ENCODE results near the gene HTT. TPM values are rescaled to one million over a fixed set of nuclear protein-coding genes. Genes with fewer than 3 reads are reported as not detected.

HTT gene
- total RNA-seq, 2 experiments from 2014 or later, result 54.2 to 56.5 TPM

DNA sequence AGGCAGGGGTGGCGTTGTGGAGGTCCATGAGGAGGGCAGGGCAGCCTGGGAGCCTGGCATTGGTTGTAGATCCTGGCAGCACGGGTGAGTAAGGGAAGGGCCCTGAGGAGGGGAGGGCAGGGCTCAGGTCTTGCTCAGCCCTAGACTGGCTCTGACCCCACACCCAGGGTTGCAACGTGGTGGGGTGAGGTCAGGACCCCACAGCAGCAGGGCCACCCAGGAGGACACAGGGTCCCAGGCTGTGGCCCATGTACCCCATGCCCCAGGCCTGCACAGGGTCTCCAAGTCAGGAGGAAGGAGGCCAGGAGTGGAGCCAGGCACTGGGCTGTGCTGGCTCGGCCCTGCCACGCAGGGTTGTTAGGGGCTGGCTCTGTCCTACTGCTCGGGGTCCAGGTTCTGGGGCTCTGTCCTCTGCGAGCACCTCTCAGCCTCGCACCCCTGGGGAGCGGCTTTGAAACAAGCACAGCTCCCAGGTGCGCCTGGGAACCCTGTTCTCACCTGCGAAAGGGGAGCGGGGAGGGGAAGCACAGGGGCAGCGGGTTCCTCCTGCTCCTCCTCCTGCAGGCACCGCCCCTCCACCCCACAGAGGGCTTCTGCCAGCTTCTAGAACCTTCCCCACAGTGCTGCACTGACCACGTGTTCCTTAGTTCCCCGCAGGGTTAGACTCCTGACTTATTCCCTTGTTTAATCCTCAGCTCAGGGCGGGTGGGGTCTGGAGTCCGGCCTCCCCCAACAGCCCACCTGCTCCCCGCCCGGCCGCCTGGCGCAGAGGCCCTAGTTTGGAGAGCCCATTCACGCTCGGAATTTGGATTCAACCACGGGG, 194.8 kb downstream of the HTT start:
- Mint-ChIP-seq H3K9me3 (peaks cover 2% of the 10 kb centered on the region), H3K36me3 (ENCODE audit: low read depth) (no peaks in the 10 kb centered on the region), H3K27ac (no peak overlapping the region), H3K4me3 (no peak overlapping the region), H3K27me3 (no peaks in the 10 kb centered on the region), H3K4me1 (ENCODE audit: low read depth) (peaks cover 2% of the 10 kb centered on the region)
- DNase-seq, result no peak
- intact Hi-C loops (cut with micrococcal nuclease), result no loop called here
- TF ChIP-seq, protein P1, sequence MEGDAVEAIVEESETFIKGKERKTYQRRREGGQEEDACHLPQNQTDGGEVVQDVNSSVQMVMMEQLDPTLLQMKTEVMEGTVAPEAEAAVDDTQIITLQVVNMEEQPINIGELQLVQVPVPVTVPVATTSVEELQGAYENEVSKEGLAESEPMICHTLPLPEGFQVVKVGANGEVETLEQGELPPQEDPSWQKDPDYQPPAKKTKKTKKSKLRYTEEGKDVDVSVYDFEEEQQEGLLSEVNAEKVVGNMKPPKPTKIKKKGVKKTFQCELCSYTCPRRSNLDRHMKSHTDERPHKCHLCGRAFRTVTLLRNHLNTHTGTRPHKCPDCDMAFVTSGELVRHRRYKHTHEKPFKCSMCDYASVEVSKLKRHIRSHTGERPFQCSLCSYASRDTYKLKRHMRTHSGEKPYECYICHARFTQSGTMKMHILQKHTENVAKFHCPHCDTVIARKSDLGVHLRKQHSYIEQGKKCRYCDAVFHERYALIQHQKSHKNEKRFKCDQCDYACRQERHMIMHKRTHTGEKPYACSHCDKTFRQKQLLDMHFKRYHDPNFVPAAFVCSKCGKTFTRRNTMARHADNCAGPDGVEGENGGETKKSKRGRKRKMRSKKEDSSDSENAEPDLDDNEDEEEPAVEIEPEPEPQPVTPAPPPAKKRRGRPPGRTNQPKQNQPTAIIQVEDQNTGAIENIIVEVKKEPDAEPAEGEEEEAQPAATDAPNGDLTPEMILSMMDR (IDR thresholded peaks at IDR 0.05), result no peak
- no peak for ATAC-seq
- CTCF ChIA-PET, result no interaction called here
- POLR2A ChIA-PET, result no interaction called here

DNA sequence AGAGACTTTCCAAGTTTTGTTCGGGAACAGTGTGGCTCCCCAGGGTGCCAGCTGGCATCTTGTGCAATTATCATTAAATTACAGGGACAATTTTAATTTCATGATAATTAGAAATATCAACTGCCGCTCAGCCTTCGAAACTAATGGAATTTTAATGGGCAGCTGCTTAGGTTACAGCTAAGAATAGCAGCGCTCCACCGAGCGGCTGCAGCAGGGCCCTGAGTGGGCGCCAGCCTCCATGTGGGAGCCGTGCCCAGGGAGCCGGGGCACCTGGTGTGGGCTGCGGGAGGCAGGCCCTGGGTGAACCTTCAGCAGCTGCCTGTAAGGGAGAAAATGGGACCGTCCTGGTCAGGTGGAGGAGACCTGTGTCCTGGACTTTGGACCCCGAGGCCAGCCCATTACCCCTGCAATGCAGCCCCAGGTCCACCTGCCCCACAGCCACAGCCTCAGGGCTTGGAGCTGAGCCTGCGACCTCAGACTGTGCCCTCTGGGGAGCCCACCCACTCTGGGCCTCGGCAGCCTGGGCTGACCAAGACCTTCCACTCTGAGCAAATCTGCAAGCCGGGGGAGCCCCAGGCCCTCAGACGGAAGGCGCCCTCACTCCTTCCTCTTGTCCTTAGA, 195.6 kb downstream of the HTT start:
- DNase-seq, result no peak
- no peaks in the 10 kb centered on the region for H3K36me3 Mint-ChIP-seq (ENCODE audit: low read depth)
- intact Hi-C loops (cut with micrococcal nuclease), result no loop called here

DNA sequence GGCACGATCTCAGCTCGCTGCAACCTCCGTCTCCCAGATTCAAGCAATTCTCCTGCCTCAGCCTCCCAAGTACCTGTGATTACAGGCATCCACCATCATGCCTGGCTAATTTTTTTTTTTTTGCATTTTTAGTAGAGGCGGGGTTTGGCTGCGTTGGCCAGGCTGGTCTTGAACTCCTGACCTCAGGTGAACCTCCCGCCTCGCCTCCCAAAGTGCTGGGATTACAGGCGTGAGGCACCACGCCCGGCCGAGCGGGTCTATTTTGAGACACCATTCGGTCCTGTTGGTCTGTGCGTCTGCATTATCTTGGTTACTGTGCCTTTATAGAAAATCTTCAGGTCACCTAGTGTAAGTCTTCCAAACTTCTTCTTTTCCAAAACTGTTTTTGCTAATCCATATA, 196.7 kb downstream of the HTT start:
- H3K4me3 Mint-ChIP-seq, result no peak overlapping the region
- DNase-seq, result no peak
- CTCF ChIA-PET, result interaction anchor here (0.9 kb wide), 1 partner anchor 26 kb away, joined by 3 read pairs; no protein-coding TSS in a partner anchor
- no peak for ATAC-seq
- peaks cover 2% of the 10 kb centered on the region for H3K9me3 Mint-ChIP-seq
- intact Hi-C loops (cut with micrococcal nuclease), result no loop called here
- no peaks in the 10 kb centered on the region for H3K36me3 Mint-ChIP-seq (ENCODE audit: low read depth)
- H3K27me3 Mint-ChIP-seq, result no peaks in the 10 kb centered on the region
- TF ChIP-seq, protein P1 (IDR thresholded peaks at IDR 0.05), result no peak
- H3K27ac Mint-ChIP-seq, result no peak overlapping the region
- peaks cover 2% of the 10 kb centered on the region for H3K4me1 Mint-ChIP-seq (ENCODE audit: low read depth)
- POLR2A ChIA-PET, result interaction anchor here (0.6 kb wide), 1 partner anchor 68 kb away, joined by 3 read pairs; no protein-coding TSS in a partner anchor

More for the DNA sequence above, 195.6 kb downstream of the HTT start:
- POLR2A ChIA-PET, result no interaction called here
- ATAC-seq, result no peak
- H3K4me3 Mint-ChIP-seq, result no peak overlapping the region
- CTCF ChIA-PET, result interaction anchor here (0.6 kb wide), 1 partner anchor 173 kb away, joined by 3 read pairs; no protein-coding TSS in a partner anchor
- H3K27me3 Mint-ChIP-seq, result no peaks in the 10 kb centered on the region
- no peak overlapping the region for H3K27ac Mint-ChIP-seq
- peaks cover 2% of the 10 kb centered on the region for H3K9me3 Mint-ChIP-seq
- H3K4me1 Mint-ChIP-seq (ENCODE audit: low read depth), result peaks cover 2% of the 10 kb centered on the region
- TF ChIP-seq, protein P1 (IDR thresholded peaks at IDR 0.05), result no peak

DNA sequence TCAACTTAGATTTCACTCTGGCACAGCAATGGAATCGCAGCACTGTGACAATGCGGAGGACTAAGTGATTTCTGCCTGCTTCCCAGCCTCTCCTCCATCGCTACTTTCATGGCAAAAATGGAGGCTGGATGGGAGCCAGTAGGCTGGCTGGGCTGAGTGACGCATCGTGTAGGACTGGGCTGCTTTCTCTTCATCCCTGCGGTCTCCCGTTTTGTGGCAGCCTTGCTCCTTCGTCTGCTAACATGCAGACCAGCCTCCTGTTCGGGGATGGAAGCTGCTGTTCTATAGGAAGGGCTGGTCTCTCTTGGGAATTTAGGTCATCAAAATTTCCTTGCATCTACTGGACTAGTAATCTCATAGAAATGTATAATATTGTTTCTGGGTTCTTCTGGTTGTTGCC, 202.5 kb downstream of the HTT start:
- TF ChIP-seq, protein P1 (IDR thresholded peaks at IDR 0.05), result no peak
- ChIA-PET POLR2A (interaction anchor here (0.5 kb wide), 1 partner anchor 59 kb away, joined by 3 read pairs; no protein-coding TSS in a partner anchor), CTCF (no interaction called here)
- DNase-seq (no peak), ATAC-seq (no peak)
- Mint-ChIP-seq H3K27ac (no peak overlapping the region), H3K36me3 (ENCODE audit: low read depth) (no peaks in the 10 kb centered on the region), H3K27me3 (no peaks in the 10 kb centered on the region), H3K4me1 (ENCODE audit: low read depth) (peaks cover 2% of the 10 kb centered on the region), H3K9me3 (peaks cover 6% of the 10 kb centered on the region), H3K4me3 (no peak overlapping the region)
- intact Hi-C loops (cut with micrococcal nuclease), result no loop called here

DNA sequence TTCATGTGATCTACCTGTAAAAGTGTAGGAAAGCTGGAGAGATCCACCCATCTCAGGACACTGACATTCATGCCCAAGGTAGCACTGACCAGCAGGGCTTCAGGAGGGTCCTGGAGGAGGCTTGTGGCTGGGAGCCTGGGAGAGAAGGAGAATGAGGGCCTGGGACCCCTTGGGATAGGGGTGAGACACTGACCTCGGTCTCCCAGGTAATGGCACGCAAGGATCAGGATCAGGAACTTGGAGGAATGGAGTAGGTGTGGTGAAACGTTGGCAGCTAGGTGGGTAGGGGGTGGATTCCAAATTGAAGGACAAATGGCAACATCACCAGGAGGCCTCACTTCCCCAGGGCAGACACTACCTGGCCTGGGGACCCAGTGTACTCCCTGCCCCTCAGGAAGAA, 206.0 kb downstream of the HTT start:
- no peak for ATAC-seq
- Mint-ChIP-seq H3K9me3 (peaks cover 4% of the 10 kb centered on the region), H3K36me3 (ENCODE audit: low read depth) (no peaks in the 10 kb centered on the region), H3K4me1 (ENCODE audit: low read depth) (no peaks in the 10 kb centered on the region), H3K27me3 (peaks cover 2% of the 10 kb centered on the region), H3K4me3 (no peak overlapping the region), H3K27ac (no peak overlapping the region)
- intact Hi-C loops (cut with micrococcal nuclease), result no loop called here
- CTCF ChIA-PET, result no interaction called here
- TF ChIP-seq, protein P1 (IDR thresholded peaks at IDR 0.05), result no peak
- DNase-seq, result no peak
- POLR2A ChIA-PET, result no interaction called here
